H1 (cell line): ENCODE results near the gene PTPRE. TPM values are rescaled to one million over a fixed set of nuclear protein-coding genes. Genes with fewer than 3 reads are reported as not detected.
A peak's percentile ranks its signal among the peaks of the same experiment; 100 is the strongest.

Experiments used
- CTCF ChIA-PET: fragments of 300-600 bp; sonication (Branson Sonifier 250); formaldehyde crosslinking; loops from one replicate; lab custom pipeline; 2021; ENCODE audit not compliant: partially characterized antibody; lab: Charles Lee
- POLR2A ChIA-PET: fragments of 300-600 bp; sonication (Branson Sonifier 250); formaldehyde crosslinking; loops from one replicate; lab custom pipeline; 2021; ENCODE audit warnings: inconsistent platforms; ENCODE audit not compliant: partially characterized antibody; lab: Charles Lee
- DNase-seq, 2 experiments: peaks; one replicate each; pipeline versions ENCODE4 v3.0.0 to v3.0.0-alpha.2; 2010 to 2022; ENCODE audit warnings: low spot score in 2 of 2, low read depth in 1 of 2, mixed read lengths in 1 of 2
- FAIRE-seq: peaks from 2 replicates; lab custom pipeline; 2011; peaks lifted over from hg19 to GRCh38; lab: Jason Lieb, UNC
- H2AFZ ChIP-seq: 2 replicates; pipeline ENCODE4 v1.8.1; 2012; ENCODE audit warnings: low read length, inconsistent platforms
- H2AK5ac ChIP-seq: 2 replicates; pipeline ENCODE4 v1.6.1; 2013; ENCODE audit warnings: low read depth, low read length
- H2BK120ac ChIP-seq: replicated peaks from 2 replicates; pipeline ENCODE3; 2013; ENCODE audit warnings: low read depth, low read length, inconsistent platforms
- H2BK12ac ChIP-seq: 2 replicates; pipeline ENCODE4 v1.6.1; 2013; ENCODE audit warnings: low read depth, low read length
- H2BK15ac ChIP-seq: 2 replicates; pipeline ENCODE4 v1.6.1; 2013; ENCODE audit warnings: low read length
- H2BK20ac ChIP-seq: 2 replicates; pipeline ENCODE4 v1.6.1; 2013; ENCODE audit warnings: low read length
- H2BK5ac ChIP-seq: 2 replicates; pipeline ENCODE4 v1.6.1; 2013; ENCODE audit warnings: low read depth, low read length
- H3K14ac ChIP-seq: 2 replicates; pipeline ENCODE4 v1.6.1; 2013; ENCODE audit warnings: inconsistent platforms; ENCODE audit not compliant: insufficient read length
- H3K18ac ChIP-seq: 2 replicates; pipeline ENCODE4 v1.6.1; 2013; ENCODE audit warnings: low read length; ENCODE audit errors: extremely low read depth
- H3K23ac ChIP-seq: 2 replicates; pipeline ENCODE4 v1.6.1; 2013; ENCODE audit warnings: inconsistent platforms; ENCODE audit not compliant: insufficient read length
- H3K23me2 ChIP-seq: 2 replicates; pipeline ENCODE4 v1.6.1; 2013; ENCODE audit warnings: low read depth, low read length
- H3K27ac ChIP-seq: 2 replicates; pipeline ENCODE4 v1.6.1; 2011; ENCODE audit warnings: low read depth, low read length, inconsistent platforms
- H3K27me3 ChIP-seq, 4 experiments: replicated peaks in 1 of 4; 1 replicate in 1 of 4; 2 replicates in 3 of 4; pipeline versions ENCODE4 v1.6.1 to v1.8.1; 2011 to 2013; ENCODE audit warnings: low read length in 3 of 4, mild to moderate bottlenecking in 3 of 4, inconsistent platforms in 2 of 4, mixed read lengths in 2 of 4, moderate library complexity in 1 of 4; ENCODE audit not compliant: control insufficient read depth in 3 of 4, insufficient read depth in 3 of 4; ENCODE audit errors: extremely low read depth in 1 of 4
- H3K36me3 ChIP-seq, 4 experiments: 2 replicates each; pipeline versions ENCODE4 v1.6.1 to v1.8.1; 2011 to 2013; ENCODE audit warnings: mild to moderate bottlenecking in 4 of 4, low read length in 3 of 4, moderate library complexity in 2 of 4, control low read depth in 1 of 4, inconsistent platforms in 1 of 4; ENCODE audit not compliant: insufficient read depth in 4 of 4, control insufficient read depth in 2 of 4
- H3K4ac ChIP-seq: replicated peaks from 2 replicates; pipeline ENCODE3; 2013; ENCODE audit warnings: low read length, low read depth, mixed read lengths, inconsistent platforms; ENCODE audit not compliant: insufficient read length
- H3K4me1 ChIP-seq, 4 experiments: replicated peaks in 1 of 4; 1 replicate in 1 of 4; 2 replicates in 3 of 4; pipeline versions ENCODE4 v1.6.1 to v1.8.1; 2011 to 2013; ENCODE audit warnings: low read length in 3 of 4, inconsistent platforms in 2 of 4, mixed read lengths in 1 of 4; ENCODE audit not compliant: insufficient read depth in 4 of 4, control insufficient read depth in 3 of 4
- H3K4me2 ChIP-seq, 2 experiments: 2 replicates each; pipeline versions ENCODE4 v1.6.1 to v1.8.1; 2011 to 2013; ENCODE audit warnings: low read depth in 2 of 2, low read length in 2 of 2, control low read depth in 1 of 2, inconsistent platforms in 1 of 2, mild to moderate bottlenecking in 1 of 2; ENCODE audit not compliant: insufficient read depth in 1 of 2
- H3K4me3 ChIP-seq, 4 experiments: fragments of 200-600, 300-600 bp in 1 of 4; sonication (generic), shearing (Covaris generic), sonication (Bioruptor Twin) in 1 of 4; 2 replicates each; pipeline versions ENCODE4 v1.5.1 to v1.8.1; 2011 to 2016; ENCODE audit warnings: low read length in 4 of 4, low read depth in 3 of 4, control low read depth in 2 of 4, inconsistent platforms in 2 of 4, mild to moderate bottlenecking in 2 of 4, mixed read lengths in 1 of 4, moderate library complexity in 1 of 4; ENCODE audit not compliant: insufficient read depth in 2 of 4; ENCODE audit errors: extremely low read depth in 1 of 4
- H3K56ac ChIP-seq: replicated peaks from 2 replicates; pipeline ENCODE3; 2013; ENCODE audit warnings: low read depth, mild to moderate bottlenecking, mixed read lengths, low read length, inconsistent platforms; ENCODE audit not compliant: insufficient read length
- H3K79me1 ChIP-seq: 2 replicates; pipeline ENCODE4 v1.6.1; 2013; ENCODE audit warnings: low read depth, low read length, control low read depth
- H3K79me2 ChIP-seq, 2 experiments: 2 replicates each; pipeline versions ENCODE4 v1.6.1 to v1.8.1; 2012 to 2013; ENCODE audit warnings: low read length in 2 of 2, mild to moderate bottlenecking in 2 of 2, inconsistent platforms in 1 of 2; ENCODE audit not compliant: insufficient read depth in 2 of 2, control insufficient read depth in 1 of 2
- H3K9ac ChIP-seq, 4 experiments: replicated peaks in 1 of 4; 1 replicate in 1 of 4; 2 replicates in 3 of 4; pipeline versions ENCODE4 v1.6.1 to v1.8.1; 2011 to 2013; ENCODE audit warnings: low read depth in 3 of 4, low read length in 3 of 4, control low read depth in 2 of 4, mild to moderate bottlenecking in 2 of 4, moderate library complexity in 2 of 4, inconsistent platforms in 1 of 4; ENCODE audit errors: extremely low read depth in 1 of 4
- H3K9me3 ChIP-seq, 2 experiments: 2 replicates each; pipeline versions ENCODE4 v1.6.1 to v1.8.1; 2012 to 2013; ENCODE audit warnings: mild to moderate bottlenecking in 2 of 2, moderate library complexity in 2 of 2, control low read depth in 1 of 2, inconsistent platforms in 1 of 2, low read depth in 1 of 2, low read length in 1 of 2, mixed read lengths in 1 of 2; ENCODE audit not compliant: insufficient read depth in 2 of 2
- H4K20me1 ChIP-seq, 2 experiments: replicated peaks in 1 of 2; 2 replicates each; pipeline versions ENCODE3 to v1.8.1; 2011 to 2013; ENCODE audit warnings: inconsistent platforms in 2 of 2, low read length in 2 of 2, mild to moderate bottlenecking in 1 of 2; ENCODE audit not compliant: insufficient read depth in 2 of 2, control insufficient read depth in 1 of 2
- H4K5ac ChIP-seq: 2 replicates; pipeline ENCODE4 v1.6.1; 2013; ENCODE audit warnings: low read length, low read depth, mixed read lengths, inconsistent platforms; ENCODE audit not compliant: insufficient read length
- H4K8ac ChIP-seq: 2 replicates; pipeline ENCODE4 v1.8.0; 2013; ENCODE audit warnings: mild to moderate bottlenecking, moderate library complexity, low read length, inconsistent platforms; ENCODE audit not compliant: insufficient read depth; ENCODE audit errors: extremely low read depth
- H4K91ac ChIP-seq: replicated peaks from 2 replicates; pipeline ENCODE3; 2013; ENCODE audit warnings: low read length, mixed read lengths, inconsistent platforms; ENCODE audit not compliant: insufficient read length
- CEBPB ChIP-seq: IDR thresholded peaks from 2 replicates; pipeline ENCODE4 v1.6.1; 2012; ENCODE audit warnings: low read depth, low read length
- CREB1 ChIP-seq: IDR thresholded peaks from 2 replicates; pipeline ENCODE4 v1.6.1; 2012; ENCODE audit warnings: inconsistent platforms
- EP300 ChIP-seq, 2 experiments: IDR thresholded peaks; 1 replicate in 1 of 2; 2 replicates in 1 of 2; pipeline ENCODE4 v1.6.1; 2011 to 2012; ENCODE audit warnings: low read depth in 2 of 2, low read length in 2 of 2, mild to moderate bottlenecking in 2 of 2, borderline replicate concordance in 1 of 2, inconsistent platforms in 1 of 2, moderate library complexity in 1 of 2
- GABPA ChIP-seq: IDR thresholded peaks from 2 replicates; pipeline ENCODE4 v1.6.1; 2011; ENCODE audit warnings: mild to moderate bottlenecking, low read length, moderate library complexity, borderline replicate concordance; ENCODE audit not compliant: insufficient read depth
- HDAC2 ChIP-seq, 2 experiments: fragments of 300-600 bp in 1 of 2; sonication (generic) in 1 of 2; IDR thresholded peaks; 2 replicates each; pipeline ENCODE4 v1.6.1; 2011 to 2012; ENCODE audit warnings: low read depth in 2 of 2, low read length in 2 of 2, mild to moderate bottlenecking in 2 of 2, moderate library complexity in 2 of 2, borderline replicate concordance in 1 of 2, inconsistent platforms in 1 of 2
- MAFK ChIP-seq: IDR thresholded peaks from 2 replicates; pipeline ENCODE4 v1.6.1; 2012; ENCODE audit warnings: low read depth, mild to moderate bottlenecking, improper control_type of control experiment, low read length
- RAD21 ChIP-seq, 2 experiments: IDR thresholded peaks in 1 of 2; conservative IDR thresholded peaks in 1 of 2; 2 replicates each; pipeline ENCODE4 v1.6.1; 2011; ENCODE audit warnings: low read depth in 2 of 2, low read length in 2 of 2, improper control_type of control experiment in 1 of 2, inconsistent platforms in 1 of 2, mild to moderate bottlenecking in 1 of 2, moderate library complexity in 1 of 2
- TAF7 ChIP-seq: optimal IDR thresholded peaks from 2 replicates; pipeline ENCODE3; 2011; ENCODE audit warnings: low read depth, mild to moderate bottlenecking, inconsistent platforms, low read length, moderate library complexity, borderline replicate concordance
- TEAD4 ChIP-seq: IDR thresholded peaks from 2 replicates; pipeline ENCODE4 v1.6.1; 2012; ENCODE audit warnings: low read depth, low read length, inconsistent platforms, mixed read lengths
- YY1 ChIP-seq: IDR thresholded peaks from 2 replicates; pipeline ENCODE4 v1.6.1; 2011; ENCODE audit warnings: low read depth, mild to moderate bottlenecking, low read length
- WGBS, 2 experiments: shearing (Covaris generic) in 1 of 2; methylation state at CpG; one replicate each; pipeline versions ENCODE4 v1.1.6 to v1.1.7; 2013 to 2015; ENCODE audit warnings: low lambda C conversion rate in 2 of 2, mixed read lengths in 2 of 2, inconsistent platforms in 1 of 2, low coverage in 1 of 2, missing lambda C conversion rate in 1 of 2; ENCODE audit not compliant: insufficient replicate concordance in 2 of 2, insufficient coverage in 1 of 2, insufficient read length in 1 of 2; ENCODE audit errors: extremely low coverage in 1 of 2, missing lambda C conversion rate in 1 of 2; 5-methylcytosine and 5-hydroxymethylcytosine counted together
- polyA plus RNA-seq, 7 experiments: library from polyadenylated mRNA; depleted of rRNA in 3 of 7; stranded (reverse) in 5 of 7; unstranded in 2 of 7; fragments of >200 nt in 5 of 7; fragments of 200-250 nt in 2 of 7; gene quantifications; 1 replicate in 5 of 7; 2 replicates in 1 of 7; 4 replicates in 1 of 7; pipeline versions ENCODE4 v1.2.1 to v1.2.3, GENCODE V29; 2011 to 2013; ENCODE audit warnings: missing spikeins in 2 of 7, mixed read lengths in 2 of 7
- total RNA-seq: library from RNA; stranded (reverse); fragmentation: NEBNext Ultra II Directional; extraction: Animal tissue kit (Norgen Biotek cat#: 25700); gene quantifications from 2 replicates; pipeline ENCODE4 v1.2.1, GENCODE V29; 2021
- TF ChIP-seq, protein P1 (sequence below): IDR thresholded peaks from 2 replicates; pipeline ENCODE4 v1.6.1; 2012; ENCODE audit warnings: inconsistent platforms

Gene PTPRE
- total and polyA plus RNA-seq, 2 of the 8 experiments (the other 6 are each of a cell fraction or from before 2014, with no cell fraction given) = 0.33 to 0.54 TPM

- FAIRE-seq (no peak), DNase-seq (peak in 1 of 2 experiments; percentile 29)
- TF ChIP-seq MAFK = no peak
- TF ChIP-seq GABPA = no peak
- TF ChIP-seq EP300 (IDR thresholded peaks at IDR 0.05; ENCODE audit: borderline replicate concordance in 1 of 2, low read depth in 2 of 2, low read length in 2 of 2) = no peak
- TF ChIP-seq CREB1 = no peak
- TF ChIP-seq, protein P1, sequence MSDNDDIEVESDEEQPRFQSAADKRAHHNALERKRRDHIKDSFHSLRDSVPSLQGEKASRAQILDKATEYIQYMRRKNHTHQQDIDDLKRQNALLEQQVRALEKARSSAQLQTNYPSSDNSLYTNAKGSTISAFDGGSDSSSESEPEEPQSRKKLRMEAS = no peak
- no peak for TF ChIP-seq RAD21 (IDR thresholded peaks at IDR 0.05 in 1 of 2, conservative IDR thresholded peaks at IDR 0.05 in 1 of 2; ENCODE audit: low read depth in 2 of 2, low read length in 2 of 2)
- TF ChIP-seq CEBPB = no peak
- no peak for TF ChIP-seq TEAD4
- no peak for TF ChIP-seq TAF7
- TF ChIP-seq YY1 = no peak
- TF ChIP-seq HDAC2 (IDR thresholded peaks at IDR 0.05; ENCODE audit: borderline replicate concordance in 1 of 2, low read depth in 2 of 2, low read length in 2 of 2) = no peak
- CTCF ChIA-PET = interaction anchor here (0.9 kb wide), 1 partner anchor 22 kb away, joined by 3 read pairs; the partner anchor contains the start of gene PTPRE
- Histone ChIP-seq H2BK20ac (no peak overlapping the region), H2BK15ac (no peak overlapping the region), H3K23me2 (no peaks in the 10 kb centered on the region), H3K4ac (no peak overlapping the region), H3K23ac (no peak overlapping the region), H3K36me3 (no peaks in the 10 kb centered on the region), H3K4me3 (no peak overlapping the region), H4K91ac (no peak overlapping the region), H3K18ac (no peak overlapping the region), H4K8ac (no peak overlapping the region), H2BK120ac (no peak overlapping the region), H2AK5ac (no peak overlapping the region), H3K56ac (no peak overlapping the region), H3K9me3 (no peaks in the 10 kb centered on the region), H3K14ac (no peak overlapping the region), H2BK12ac (no peak overlapping the region), H2BK5ac (no peak overlapping the region), H3K79me1 (no peaks in the 10 kb centered on the region), H3K27ac (no peak overlapping the region), H4K5ac (no peak overlapping the region), H3K9ac (no peak overlapping the region), H3K4me1 (no peaks in the 10 kb centered on the region; a peak in 2 of 7 replicates), H3K27me3 (no peaks in the 10 kb centered on the region), H3K79me2 (no peaks in the 10 kb centered on the region), H2AFZ (no peak overlapping the region), H3K4me2 (no peak overlapping the region), H4K20me1 (no peaks in the 10 kb centered on the region)
- WGBS, 2 experiments = 92% methylated on average over 5 of the region's 5 CpGs; no CpG with 5 or more reads in 1 of the 2 experiments
- POLR2A ChIA-PET = interaction anchor here (0.6 kb wide), 1 partner anchor 1003 kb away, joined by 3 read pairs; no protein-coding TSS in a partner anchor
These were observed 22.4 kb upstream of the PTPRE start for GRCh38 chr10:127884501-127884900.
